ENCODE data around the gene OR51V1.

DNA sequence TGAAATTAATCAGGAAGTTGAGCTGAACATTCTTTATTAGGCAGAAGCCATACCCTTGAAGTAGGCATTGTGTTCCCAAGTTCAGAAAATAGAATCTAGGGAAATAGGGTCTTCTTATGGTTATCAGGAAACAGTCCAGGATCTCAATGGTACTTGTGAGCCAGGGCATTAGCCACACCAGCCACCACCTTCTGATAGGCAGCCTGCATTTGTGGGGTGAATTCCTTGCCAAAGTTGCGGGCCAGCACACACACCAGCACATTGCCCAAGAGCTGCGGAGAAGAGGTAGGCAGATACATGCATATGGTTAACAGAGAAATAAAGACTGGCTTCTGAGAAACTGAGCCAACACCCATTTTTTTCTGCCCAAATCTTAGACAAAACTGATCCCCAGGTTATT lies 32.3 kb upstream of the OR51V1 start:
- TF ChIP-seq ZNF274 (IDR thresholded peaks at IDR 0.05; ENCODE audit: low read depth, low read length), result no peak
- TF ChIP-seq SUZ12 (IDR thresholded peaks at IDR 0.05; ENCODE audit: extremely low read depth, insufficient read depth, insufficient read length), result no peak
- no peak for TF ChIP-seq YY1 (IDR thresholded peaks at IDR 0.05; ENCODE audit: insufficient read depth, insufficient read length)

All from NT2/D1 (cell line).